ENCODE data around the gene AGPS.

DNA sequence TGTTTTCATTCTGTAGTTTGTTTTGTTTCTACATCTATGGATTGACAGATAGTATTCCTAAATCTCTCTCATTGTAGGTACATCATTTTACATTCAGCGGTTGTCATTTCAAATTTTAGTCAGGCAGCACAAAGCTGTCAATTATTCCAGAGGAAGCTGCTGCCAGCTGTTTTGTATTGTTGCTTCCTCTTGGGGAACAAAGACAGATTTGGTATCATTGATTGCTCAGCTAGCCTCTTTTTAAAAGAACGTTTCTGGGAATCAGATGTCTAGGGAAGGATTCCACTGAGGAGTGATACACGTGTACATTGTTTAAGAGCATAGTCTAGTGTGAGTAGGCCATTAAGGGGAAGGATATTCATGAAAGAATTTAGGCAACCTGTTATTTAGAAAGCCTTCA, 145.8 kb downstream of the AGPS start:
- TF ChIP-seq, protein P1, sequence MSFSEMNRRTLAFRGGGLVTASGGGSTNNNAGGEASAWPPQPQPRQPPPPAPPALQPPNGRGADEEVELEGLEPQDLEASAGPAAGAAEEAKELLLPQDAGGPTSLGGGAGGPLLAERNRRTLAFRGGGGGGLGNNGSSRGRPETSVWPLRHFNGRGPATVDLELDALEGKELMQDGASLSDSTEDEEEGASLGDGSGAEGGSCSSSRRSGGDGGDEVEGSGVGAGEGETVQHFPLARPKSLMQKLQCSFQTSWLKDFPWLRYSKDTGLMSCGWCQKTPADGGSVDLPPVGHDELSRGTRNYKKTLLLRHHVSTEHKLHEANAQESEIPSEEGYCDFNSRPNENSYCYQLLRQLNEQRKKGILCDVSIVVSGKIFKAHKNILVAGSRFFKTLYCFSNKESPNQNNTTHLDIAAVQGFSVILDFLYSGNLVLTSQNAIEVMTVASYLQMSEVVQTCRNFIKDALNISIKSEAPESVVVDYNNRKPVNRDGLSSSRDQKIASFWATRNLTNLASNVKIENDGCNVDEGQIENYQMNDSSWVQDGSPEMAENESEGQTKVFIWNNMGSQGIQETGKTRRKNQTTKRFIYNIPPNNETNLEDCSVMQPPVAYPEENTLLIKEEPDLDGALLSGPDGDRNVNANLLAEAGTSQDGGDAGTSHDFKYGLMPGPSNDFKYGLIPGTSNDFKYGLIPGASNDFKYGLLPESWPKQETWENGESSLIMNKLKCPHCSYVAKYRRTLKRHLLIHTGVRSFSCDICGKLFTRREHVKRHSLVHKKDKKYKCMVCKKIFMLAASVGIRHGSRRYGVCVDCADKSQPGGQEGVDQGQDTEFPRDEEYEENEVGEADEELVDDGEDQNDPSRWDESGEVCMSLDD (tag by site-specific recombination; IDR thresholded peaks at IDR 0.05), result no peak
- no peak for TF ChIP-seq ZNF239 (tag by site-specific recombination; IDR thresholded peaks at IDR 0.05)
- no peak for TF ChIP-seq ZNF324 (tag by site-specific recombination; IDR thresholded peaks at IDR 0.05)
- TF ChIP-seq, protein P2, sequence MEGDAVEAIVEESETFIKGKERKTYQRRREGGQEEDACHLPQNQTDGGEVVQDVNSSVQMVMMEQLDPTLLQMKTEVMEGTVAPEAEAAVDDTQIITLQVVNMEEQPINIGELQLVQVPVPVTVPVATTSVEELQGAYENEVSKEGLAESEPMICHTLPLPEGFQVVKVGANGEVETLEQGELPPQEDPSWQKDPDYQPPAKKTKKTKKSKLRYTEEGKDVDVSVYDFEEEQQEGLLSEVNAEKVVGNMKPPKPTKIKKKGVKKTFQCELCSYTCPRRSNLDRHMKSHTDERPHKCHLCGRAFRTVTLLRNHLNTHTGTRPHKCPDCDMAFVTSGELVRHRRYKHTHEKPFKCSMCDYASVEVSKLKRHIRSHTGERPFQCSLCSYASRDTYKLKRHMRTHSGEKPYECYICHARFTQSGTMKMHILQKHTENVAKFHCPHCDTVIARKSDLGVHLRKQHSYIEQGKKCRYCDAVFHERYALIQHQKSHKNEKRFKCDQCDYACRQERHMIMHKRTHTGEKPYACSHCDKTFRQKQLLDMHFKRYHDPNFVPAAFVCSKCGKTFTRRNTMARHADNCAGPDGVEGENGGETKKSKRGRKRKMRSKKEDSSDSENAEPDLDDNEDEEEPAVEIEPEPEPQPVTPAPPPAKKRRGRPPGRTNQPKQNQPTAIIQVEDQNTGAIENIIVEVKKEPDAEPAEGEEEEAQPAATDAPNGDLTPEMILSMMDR (tag by site-specific recombination; IDR thresholded peaks at IDR 0.05), result no peak
- TF ChIP-seq ZNF175 (tag by site-specific recombination; IDR thresholded peaks at IDR 0.05), result no peak
- no peak for TF ChIP-seq GLI4 (tag by site-specific recombination; IDR thresholded peaks at IDR 0.05)
- TF ChIP-seq, protein P3, sequence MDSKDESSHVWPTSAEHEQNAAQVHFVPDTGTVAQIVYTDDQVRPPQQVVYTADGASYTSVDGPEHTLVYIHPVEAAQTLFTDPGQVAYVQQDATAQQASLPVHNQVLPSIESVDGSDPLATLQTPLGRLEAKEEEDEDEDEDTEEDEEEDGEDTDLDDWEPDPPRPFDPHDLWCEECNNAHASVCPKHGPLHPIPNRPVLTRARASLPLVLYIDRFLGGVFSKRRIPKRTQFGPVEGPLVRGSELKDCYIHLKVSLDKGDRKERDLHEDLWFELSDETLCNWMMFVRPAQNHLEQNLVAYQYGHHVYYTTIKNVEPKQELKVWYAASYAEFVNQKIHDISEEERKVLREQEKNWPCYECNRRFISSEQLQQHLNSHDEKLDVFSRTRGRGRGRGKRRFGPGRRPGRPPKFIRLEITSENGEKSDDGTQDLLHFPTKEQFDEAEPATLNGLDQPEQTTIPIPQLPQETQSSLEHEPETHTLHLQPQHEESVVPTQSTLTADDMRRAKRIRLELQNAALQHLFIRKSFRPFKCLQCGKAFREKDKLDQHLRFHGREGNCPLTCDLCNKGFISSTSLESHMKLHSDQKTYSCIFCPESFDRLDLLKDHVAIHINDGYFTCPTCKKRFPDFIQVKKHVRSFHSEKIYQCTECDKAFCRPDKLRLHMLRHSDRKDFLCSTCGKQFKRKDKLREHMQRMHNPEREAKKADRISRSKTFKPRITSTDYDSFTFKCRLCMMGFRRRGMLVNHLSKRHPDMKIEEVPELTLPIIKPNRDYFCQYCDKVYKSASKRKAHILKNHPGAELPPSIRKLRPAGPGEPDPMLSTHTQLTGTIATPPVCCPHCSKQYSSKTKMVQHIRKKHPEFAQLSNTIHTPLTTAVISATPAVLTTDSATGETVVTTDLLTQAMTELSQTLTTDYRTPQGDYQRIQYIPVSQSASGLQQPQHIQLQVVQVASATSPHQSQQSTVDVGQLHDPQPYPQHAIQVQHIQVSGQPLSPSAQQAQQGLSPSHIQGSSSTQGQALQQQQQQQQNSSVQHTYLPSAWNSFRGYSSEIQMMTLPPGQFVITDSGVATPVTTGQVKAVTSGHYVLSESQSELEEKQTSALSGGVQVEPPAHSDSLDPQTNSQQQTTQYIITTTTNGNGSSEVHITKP (tag by site-specific recombination; IDR thresholded peaks at IDR 0.05), result no peak
- no peak for TF ChIP-seq MZF1 (tag by site-specific recombination; IDR thresholded peaks at IDR 0.05; ENCODE audit: borderline replicate concordance)
- no peak for TF ChIP-seq ZSCAN30 (tag by site-specific recombination; IDR thresholded peaks at IDR 0.05)
- no peak for TF ChIP-seq YY1 (tag by site-specific recombination; IDR thresholded peaks at IDR 0.05)
- no peak for TF ChIP-seq ZBTB8A (tag by site-specific recombination; IDR thresholded peaks at IDR 0.05)
- no peak for TF ChIP-seq ZNF248 (tag by site-specific recombination; IDR thresholded peaks at IDR 0.05)
- TF ChIP-seq SETDB1 (IDR thresholded peaks at IDR 0.05; ENCODE audit: insufficient read length, low read length), result no peak
- no peak for TF ChIP-seq SCRT2 (tag by site-specific recombination; IDR thresholded peaks at IDR 0.05)

Measured in HEK293 (cell line).